Endothelial cell of umbilical vein (primary cell): ENCODE data around the gene FHIT. TPM values are rescaled to one million over a fixed set of nuclear protein-coding genes. Genes with fewer than 3 reads are reported as not detected.

ENCODE experiments used
- BruUV-seq: library from RNA; stranded (reverse); fragments of 400-500 nt; replicated peaks from 2 replicates; lab custom pipeline; 2021; lab: Mats Ljungman, UMichigan
- CTCF ChIA-PET: fragments of 300-600, 350-600 bp; sonication (Branson Sonifier 250); formaldehyde crosslinking; loops from one replicate; lab custom pipeline; 2021; ENCODE audit warnings: antibody characterized with exemption, inconsistent platforms; lab: Charles Lee
- POLR2A ChIA-PET: fragments of 300-600, 350-600 bp; sonication (Branson Sonifier 250); formaldehyde crosslinking; loops from one replicate; lab custom pipeline; 2021; ENCODE audit warnings: antibody characterized with exemption, inconsistent platforms; lab: Charles Lee
- DNase-seq: peaks from one replicate; pipeline ENCODE4 v3.0.0-alpha.2; 2011; ENCODE audit warnings: low read depth, low spot score
- FAIRE-seq: peaks from 2 replicates; lab custom pipeline; 2011; peaks lifted over from hg19 to GRCh38; lab: Jason Lieb, UNC
- H2AFZ ChIP-seq: 2 replicates; pipeline ENCODE4 v1.6.0; 2012; ENCODE audit warnings: low read depth, low read length, control low read depth, inconsistent platforms
- H3K27ac ChIP-seq: 2 replicates; pipeline ENCODE4 v1.5.1; 2011; ENCODE audit warnings: low read depth, mild to moderate bottlenecking, control low read depth, low read length, moderate library complexity; ENCODE audit not compliant: insufficient read depth
- H3K27me3 ChIP-seq, 2 experiments: 2 replicates each; pipeline versions ENCODE4 v1.6.0 to v1.6.1; 2011; ENCODE audit warnings: low read length in 2 of 2, mixed read lengths in 1 of 2; ENCODE audit not compliant: control insufficient read depth in 2 of 2, insufficient read depth in 2 of 2
- H3K36me3 ChIP-seq, 2 experiments: 2 replicates in 1 of 2; 3 replicates in 1 of 2; pipeline ENCODE4 v1.5.1; 2011; ENCODE audit warnings: low read length in 2 of 2, mild to moderate bottlenecking in 1 of 2, moderate library complexity in 1 of 2; ENCODE audit not compliant: control insufficient read depth in 2 of 2, insufficient read depth in 2 of 2; ENCODE audit errors: extremely low read depth in 1 of 2
- H3K4me1 ChIP-seq: 3 replicates; pipeline ENCODE4 v1.5.1; 2011; ENCODE audit warnings: mild to moderate bottlenecking, low read length; ENCODE audit not compliant: control insufficient read depth, insufficient read depth; ENCODE audit errors: extremely low read depth
- H3K4me2 ChIP-seq: 2 replicates; pipeline ENCODE4 v1.6.1; 2011; ENCODE audit warnings: low read length, control low read depth, mixed read lengths; ENCODE audit not compliant: insufficient read depth
- H3K4me3 ChIP-seq, 3 experiments: fragments of 200-600 bp in 1 of 3; sonication (generic), shearing (Covaris generic) in 1 of 3; replicated peaks in 1 of 3; 2 replicates each; pipeline ENCODE4 v1.5.1; 2011 to 2016; ENCODE audit warnings: control low read depth in 3 of 3, low read length in 3 of 3, mild to moderate bottlenecking in 2 of 3, inconsistent platforms in 1 of 3, low read depth in 1 of 3, moderate library complexity in 1 of 3; ENCODE audit not compliant: insufficient read depth in 1 of 3
- H3K79me2 ChIP-seq: 2 replicates; pipeline ENCODE4 v1.6.0; 2012; ENCODE audit warnings: low read length, inconsistent platforms; ENCODE audit not compliant: control insufficient read depth, insufficient read depth
- H3K9ac ChIP-seq: replicated peaks from 2 replicates; pipeline ENCODE3; 2011; ENCODE audit warnings: low read length, control low read depth; ENCODE audit not compliant: insufficient read depth; ENCODE audit errors: extremely low read depth
- H3K9me1 ChIP-seq: replicated peaks from 3 replicates; pipeline ENCODE4 v1.6.0; 2011; ENCODE audit warnings: mild to moderate bottlenecking, low read length; ENCODE audit not compliant: control insufficient read depth, insufficient read depth; ENCODE audit errors: extremely low read depth
- H3K9me3 ChIP-seq: replicated peaks from 2 replicates; pipeline ENCODE4 v1.5.1; 2012; ENCODE audit warnings: low read length, inconsistent platforms; ENCODE audit not compliant: control insufficient read depth, insufficient read depth
- H4K20me1 ChIP-seq: replicated peaks from 2 replicates; pipeline ENCODE3; 2011; ENCODE audit warnings: mild to moderate bottlenecking, low read length; ENCODE audit not compliant: control insufficient read depth, insufficient read depth; ENCODE audit errors: extremely low read depth
- CTCF ChIP-seq, 2 donors: IDR thresholded peaks; 1 replicate in 1 of 2; 2 replicates in 1 of 2; pipeline ENCODE4 v1.5.1; 2011; ENCODE audit warnings: low read length in 2 of 2, mild to moderate bottlenecking in 2 of 2, moderate library complexity in 2 of 2, control low read depth in 1 of 2, inconsistent platforms in 1 of 2, low read depth in 1 of 2; ENCODE audit not compliant: insufficient read depth in 1 of 2; ENCODE audit errors: extremely low read depth in 1 of 2
- EZH2 ChIP-seq: IDR thresholded peaks from 2 replicates; pipeline ENCODE4 v1.6.1; 2012; ENCODE audit warnings: borderline replicate concordance, low read depth, mild to moderate bottlenecking, moderate library complexity, low read length, inconsistent platforms; ENCODE audit not compliant: severe bottlenecking
- FOS ChIP-seq: IDR thresholded peaks from 2 replicates; pipeline ENCODE4 v1.6.1; 2011; ENCODE audit warnings: mild to moderate bottlenecking, low read length, moderate library complexity, borderline replicate concordance; ENCODE audit not compliant: insufficient read depth
- GATA2 ChIP-seq: IDR thresholded peaks from 2 replicates; pipeline ENCODE4 v1.7.0; 2011; ENCODE audit warnings: low read depth, mild to moderate bottlenecking, moderate library complexity, mixed read lengths, low read length; ENCODE audit not compliant: insufficient read length, insufficient read depth
- JUN ChIP-seq: IDR thresholded peaks from 2 replicates; pipeline ENCODE4 v1.6.1; 2011; ENCODE audit warnings: borderline replicate concordance, low read depth; ENCODE audit not compliant: insufficient read length, insufficient read depth
- MAX ChIP-seq: IDR thresholded peaks from 2 replicates; pipeline ENCODE4 v1.6.1; 2011; ENCODE audit not compliant: insufficient read depth, insufficient read length
- MYC ChIP-seq: IDR thresholded peaks from one replicate; pipeline ENCODE4 v1.6.1; 2011; ENCODE audit warnings: mild to moderate bottlenecking, low read depth, low read length
- POLR2A ChIP-seq: IDR thresholded peaks from 2 replicates; pipeline ENCODE4 v1.6.1; 2012; ENCODE audit warnings: low read depth, mild to moderate bottlenecking, control low read depth, low read length
- POLR2AphosphoS5 ChIP-seq: IDR thresholded peaks from 2 replicates; pipeline ENCODE4 v1.6.1; 2012; ENCODE audit warnings: low read depth, mild to moderate bottlenecking, control low read depth, low read length, moderate library complexity; ENCODE audit not compliant: insufficient read depth
- dilution Hi-C: fragments of 300-500 bp; cut with MboI; formaldehyde crosslinking; loops from one replicate; pipeline ENCODE4 v1.15.0; 2019; ENCODE audit warnings: low sequenced_read_pairs; ENCODE audit not compliant: extremely low pct_ligation_motif_present
- intact Hi-C: fragments of 100-400 bp; cut with micrococcal nuclease; formaldehyde crosslinking; loops from one replicate; pipeline ENCODE4 v1.10.0; 2022
- polyA plus RNA-seq, 4 experiments: library from polyadenylated mRNA; depleted of rRNA in 3 of 4; stranded (reverse) in 3 of 4; unstranded in 1 of 4; fragments of >200 nt; gene quantifications; 2 replicates each; pipeline versions ENCODE4 v1.2.1 to v1.2.3, GENCODE V29; 2011 to 2012; ENCODE audit warnings: missing spikeins in 1 of 4
- total RNA-seq: library from RNA; stranded (reverse); gene quantifications from 2 replicates; pipeline ENCODE4 v1.2.3, GENCODE V29; 2021

The FHIT gene
- total and polyA plus RNA-seq, 2 donors (not counting 3 experiments of a cell fraction or from before 2014, with no cell fraction given), result 0.47 to 2.2 TPM

GRCh38 chr3:60085649-60086048, 1165.6 kb downstream of the FHIT start:
- H3K9me1 ChIP-seq, result no peaks in the 10 kb centered on the region
- BruUV-seq, result no TSS peak

More at GRCh38 chr3:60085649-60086048, 1165.6 kb downstream of the FHIT start:
- H4K20me1 ChIP-seq, result no peaks in the 10 kb centered on the region
- H3K9me3 ChIP-seq, result no peaks in the 10 kb centered on the region
- CTCF ChIA-PET, result no interaction called here
- POLR2A ChIA-PET, result no interaction called here
- no peaks in the 10 kb centered on the region for H3K36me3 ChIP-seq
- TF ChIP-seq POLR2A (no peak), JUN (no peak), MAX (no peak), CTCF (IDR thresholded peaks at IDR 0.05; ENCODE audit: extremely low read depth in 1 of 2, insufficient read depth in 1 of 2, low read depth in 1 of 2, low read length in 2 of 2) (no peak), FOS (no peak), EZH2 (no peak), GATA2 (no peak), POLR2AphosphoS5 (no peak), MYC (no peak)
- H2AFZ ChIP-seq, result no peak overlapping the region
- H3K4me2 ChIP-seq, result no peak overlapping the region
- no peaks in the 10 kb centered on the region for H3K79me2 ChIP-seq
- no peak for FAIRE-seq
- H3K4me1 ChIP-seq, result no peaks in the 10 kb centered on the region
- no peak overlapping the region for H3K4me3 ChIP-seq
- no peak overlapping the region for H3K9ac ChIP-seq
- DNase-seq, result no peak
- H3K27ac ChIP-seq, result no peak overlapping the region
- no peaks in the 10 kb centered on the region for H3K27me3 ChIP-seq
- intact Hi-C loops (no loop called here), dilution Hi-C loops (no loop called here)
